GM20000 (cell line): ENCODE results near the gene THTPA.

Source experiments
- DNase-seq: peaks from one replicate; pipeline ENCODE4 v3.0.0; 2012; ENCODE audit warnings: low spot score
- CTCF ChIP-seq: IDR thresholded peaks from 2 replicates; pipeline ENCODE4 v1.5.1; 2012; ENCODE audit warnings: mild to moderate bottlenecking, control low read depth; ENCODE audit errors: extremely low read depth, missing control alignments

Gene THTPA

GRCh38 chr14:23555882-23556699 is at the start of gene THTPA:
THTPA (plus strand) TSS chr14:23556271; CDS start chr14:23556758, 487 bp downstream.
- no peak for TF ChIP-seq CTCF
- peak; percentile 93 for DNase-seq

GRCh38 chr14:23512156-23512555 is 43.9 kb upstream of the THTPA start:
- DNase-seq, result peak; percentile 2
- no peak for TF ChIP-seq CTCF

GRCh38 chr14:23513005-23513817 is 42.9 kb upstream of the THTPA start:
- no peak for DNase-seq
- no peak for TF ChIP-seq CTCF

GRCh38 chr14:23513818-23514643 is 42.0 kb upstream of the THTPA start:
- DNase-seq, result no peak
- no peak for TF ChIP-seq CTCF

GRCh38 chr14:23514644-23514957 is 41.5 kb upstream of the THTPA start:
- no peak for DNase-seq
- TF ChIP-seq CTCF, result no peak

- no peak for TF ChIP-seq CTCF
- no peak for DNase-seq
Observed at GRCh38 chr14:23517650-23518326, 38.3 kb upstream of the THTPA start.
